OCI-LY1 (cell line): Measurements from ENCODE around the gene KIF13A.

ENCODE experiments used
- CTCF ChIP-seq: fragments of 200-600 bp; sonication (generic), shearing (Covaris generic); IDR thresholded peaks from 2 replicates; pipeline ENCODE4 v1.5.1; 2017; ENCODE audit warnings: mild to moderate bottlenecking, antibody characterized with exemption, low read length, moderate library complexity, mixed read lengths
- EZH2 ChIP-seq: fragments of 200-600 bp; sonication (generic), shearing (Covaris generic); IDR thresholded peaks from 2 replicates; pipeline ENCODE4 v1.8.0; 2017; ENCODE audit warnings: borderline replicate concordance, mixed run types, mild to moderate bottlenecking, antibody characterized with exemption, low read length, moderate library complexity, mixed read lengths

GRCh38 chr6:17741507-17741906 is 245.9 kb downstream of the KIF13A start:
- no peak for TF ChIP-seq EZH2
- no peak for TF ChIP-seq CTCF
